H1 (cell line): Measurements from ENCODE around the gene FAM149A. TPM values are rescaled to one million over a fixed set of nuclear protein-coding genes. Genes with fewer than 3 reads are reported as not detected.

Experiments used
- CTCF ChIA-PET: fragments of 300-600 bp; sonication (Branson Sonifier 250); formaldehyde crosslinking; loops from one replicate; lab custom pipeline; 2021; ENCODE audit not compliant: partially characterized antibody; lab: Charles Lee
- POLR2A ChIA-PET: fragments of 300-600 bp; sonication (Branson Sonifier 250); formaldehyde crosslinking; loops from one replicate; lab custom pipeline; 2021; ENCODE audit warnings: inconsistent platforms; ENCODE audit not compliant: partially characterized antibody; lab: Charles Lee
- DNase-seq, 2 experiments: peaks; one replicate each; pipeline versions ENCODE4 v3.0.0 to v3.0.0-alpha.2; 2010 to 2022; ENCODE audit warnings: low spot score in 2 of 2, low read depth in 1 of 2, mixed read lengths in 1 of 2
- FAIRE-seq: peaks from 2 replicates; lab custom pipeline; 2011; peaks lifted over from hg19 to GRCh38; lab: Jason Lieb, UNC
- H2AFZ ChIP-seq: 2 replicates; pipeline ENCODE4 v1.8.1; 2012; ENCODE audit warnings: low read length, inconsistent platforms
- H2AK5ac ChIP-seq: 2 replicates; pipeline ENCODE4 v1.6.1; 2013; ENCODE audit warnings: low read depth, low read length
- H2BK120ac ChIP-seq: replicated peaks from 2 replicates; pipeline ENCODE3; 2013; ENCODE audit warnings: low read depth, low read length, inconsistent platforms
- H2BK12ac ChIP-seq: 2 replicates; pipeline ENCODE4 v1.6.1; 2013; ENCODE audit warnings: low read depth, low read length
- H2BK15ac ChIP-seq: 2 replicates; pipeline ENCODE4 v1.6.1; 2013; ENCODE audit warnings: low read length
- H2BK20ac ChIP-seq: 2 replicates; pipeline ENCODE4 v1.6.1; 2013; ENCODE audit warnings: low read length
- H2BK5ac ChIP-seq: 2 replicates; pipeline ENCODE4 v1.6.1; 2013; ENCODE audit warnings: low read depth, low read length
- H3K14ac ChIP-seq: 2 replicates; pipeline ENCODE4 v1.6.1; 2013; ENCODE audit warnings: inconsistent platforms; ENCODE audit not compliant: insufficient read length
- H3K18ac ChIP-seq: 2 replicates; pipeline ENCODE4 v1.6.1; 2013; ENCODE audit warnings: low read length; ENCODE audit errors: extremely low read depth
- H3K23ac ChIP-seq: 2 replicates; pipeline ENCODE4 v1.6.1; 2013; ENCODE audit warnings: inconsistent platforms; ENCODE audit not compliant: insufficient read length
- H3K23me2 ChIP-seq: 2 replicates; pipeline ENCODE4 v1.6.1; 2013; ENCODE audit warnings: low read depth, low read length
- H3K27ac ChIP-seq: 2 replicates; pipeline ENCODE4 v1.6.1; 2011; ENCODE audit warnings: low read depth, low read length, inconsistent platforms
- H3K27me3 ChIP-seq, 4 experiments: replicated peaks in 1 of 4; 1 replicate in 1 of 4; 2 replicates in 3 of 4; pipeline versions ENCODE4 v1.6.1 to v1.8.1; 2011 to 2013; ENCODE audit warnings: low read length in 3 of 4, mild to moderate bottlenecking in 3 of 4, inconsistent platforms in 2 of 4, mixed read lengths in 2 of 4, moderate library complexity in 1 of 4; ENCODE audit not compliant: control insufficient read depth in 3 of 4, insufficient read depth in 3 of 4; ENCODE audit errors: extremely low read depth in 1 of 4
- H3K36me3 ChIP-seq, 4 experiments: 2 replicates each; pipeline versions ENCODE4 v1.6.1 to v1.8.1; 2011 to 2013; ENCODE audit warnings: mild to moderate bottlenecking in 4 of 4, low read length in 3 of 4, moderate library complexity in 2 of 4, control low read depth in 1 of 4, inconsistent platforms in 1 of 4; ENCODE audit not compliant: insufficient read depth in 4 of 4, control insufficient read depth in 2 of 4
- H3K4ac ChIP-seq: replicated peaks from 2 replicates; pipeline ENCODE3; 2013; ENCODE audit warnings: low read length, low read depth, mixed read lengths, inconsistent platforms; ENCODE audit not compliant: insufficient read length
- H3K4me1 ChIP-seq, 4 experiments: replicated peaks in 1 of 4; 1 replicate in 1 of 4; 2 replicates in 3 of 4; pipeline versions ENCODE4 v1.6.1 to v1.8.1; 2011 to 2013; ENCODE audit warnings: low read length in 3 of 4, inconsistent platforms in 2 of 4, mixed read lengths in 1 of 4; ENCODE audit not compliant: insufficient read depth in 4 of 4, control insufficient read depth in 3 of 4
- H3K4me2 ChIP-seq, 2 experiments: 2 replicates each; pipeline versions ENCODE4 v1.6.1 to v1.8.1; 2011 to 2013; ENCODE audit warnings: low read depth in 2 of 2, low read length in 2 of 2, control low read depth in 1 of 2, inconsistent platforms in 1 of 2, mild to moderate bottlenecking in 1 of 2; ENCODE audit not compliant: insufficient read depth in 1 of 2
- H3K4me3 ChIP-seq, 4 experiments: fragments of 200-600, 300-600 bp in 1 of 4; sonication (generic), shearing (Covaris generic), sonication (Bioruptor Twin) in 1 of 4; 2 replicates each; pipeline versions ENCODE4 v1.5.1 to v1.8.1; 2011 to 2016; ENCODE audit warnings: low read length in 4 of 4, low read depth in 3 of 4, control low read depth in 2 of 4, inconsistent platforms in 2 of 4, mild to moderate bottlenecking in 2 of 4, mixed read lengths in 1 of 4, moderate library complexity in 1 of 4; ENCODE audit not compliant: insufficient read depth in 2 of 4; ENCODE audit errors: extremely low read depth in 1 of 4
- H3K56ac ChIP-seq: replicated peaks from 2 replicates; pipeline ENCODE3; 2013; ENCODE audit warnings: low read depth, mild to moderate bottlenecking, mixed read lengths, low read length, inconsistent platforms; ENCODE audit not compliant: insufficient read length
- H3K79me1 ChIP-seq: 2 replicates; pipeline ENCODE4 v1.6.1; 2013; ENCODE audit warnings: low read depth, low read length, control low read depth
- H3K79me2 ChIP-seq, 2 experiments: 2 replicates each; pipeline versions ENCODE4 v1.6.1 to v1.8.1; 2012 to 2013; ENCODE audit warnings: low read length in 2 of 2, mild to moderate bottlenecking in 2 of 2, inconsistent platforms in 1 of 2; ENCODE audit not compliant: insufficient read depth in 2 of 2, control insufficient read depth in 1 of 2
- H3K9ac ChIP-seq, 4 experiments: replicated peaks in 1 of 4; 1 replicate in 1 of 4; 2 replicates in 3 of 4; pipeline versions ENCODE4 v1.6.1 to v1.8.1; 2011 to 2013; ENCODE audit warnings: low read depth in 3 of 4, low read length in 3 of 4, control low read depth in 2 of 4, mild to moderate bottlenecking in 2 of 4, moderate library complexity in 2 of 4, inconsistent platforms in 1 of 4; ENCODE audit errors: extremely low read depth in 1 of 4
- H3K9me3 ChIP-seq, 2 experiments: 2 replicates each; pipeline versions ENCODE4 v1.6.1 to v1.8.1; 2012 to 2013; ENCODE audit warnings: mild to moderate bottlenecking in 2 of 2, moderate library complexity in 2 of 2, control low read depth in 1 of 2, inconsistent platforms in 1 of 2, low read depth in 1 of 2, low read length in 1 of 2, mixed read lengths in 1 of 2; ENCODE audit not compliant: insufficient read depth in 2 of 2
- H4K20me1 ChIP-seq, 2 experiments: replicated peaks in 1 of 2; 2 replicates each; pipeline versions ENCODE3 to v1.8.1; 2011 to 2013; ENCODE audit warnings: inconsistent platforms in 2 of 2, low read length in 2 of 2, mild to moderate bottlenecking in 1 of 2; ENCODE audit not compliant: insufficient read depth in 2 of 2, control insufficient read depth in 1 of 2
- H4K5ac ChIP-seq: 2 replicates; pipeline ENCODE4 v1.6.1; 2013; ENCODE audit warnings: low read length, low read depth, mixed read lengths, inconsistent platforms; ENCODE audit not compliant: insufficient read length
- H4K8ac ChIP-seq: 2 replicates; pipeline ENCODE4 v1.8.0; 2013; ENCODE audit warnings: mild to moderate bottlenecking, moderate library complexity, low read length, inconsistent platforms; ENCODE audit not compliant: insufficient read depth; ENCODE audit errors: extremely low read depth
- H4K91ac ChIP-seq: replicated peaks from 2 replicates; pipeline ENCODE3; 2013; ENCODE audit warnings: low read length, mixed read lengths, inconsistent platforms; ENCODE audit not compliant: insufficient read length
- ASH2L ChIP-seq: fragments of 200-600, 300-600 bp; sonication (generic); IDR thresholded peaks from one replicate; pipeline ENCODE4 v1.7.1; 2017; ENCODE audit warnings: low read length
- FOSL1 ChIP-seq: IDR thresholded peaks from 2 replicates; pipeline ENCODE4 v1.6.1; 2011; ENCODE audit warnings: mild to moderate bottlenecking, low read depth, low read length, moderate library complexity; ENCODE audit not compliant: insufficient read depth
- JUN ChIP-seq: IDR thresholded peaks from 2 replicates; pipeline ENCODE4 v1.6.1; 2011; ENCODE audit warnings: low read depth, mild to moderate bottlenecking, improper control_type of control experiment, low read length
- KDM1A ChIP-seq: fragments of 200-600, 300-600 bp; sonication (generic); IDR thresholded peaks from 2 replicates; pipeline ENCODE4 v1.7.1; 2016; ENCODE audit warnings: mild to moderate bottlenecking, low read length, borderline replicate concordance
- KDM4A ChIP-seq: IDR thresholded peaks from one replicate; pipeline ENCODE4 v1.7.1; 2012; ENCODE audit warnings: low read depth, mild to moderate bottlenecking, moderate library complexity, low read length, inconsistent platforms; ENCODE audit not compliant: severe bottlenecking
- NANOG ChIP-seq: IDR thresholded peaks from 2 replicates; pipeline ENCODE4 v1.6.1; 2011; ENCODE audit warnings: low read length, low read depth, mild to moderate bottlenecking, inconsistent platforms; ENCODE audit not compliant: insufficient read depth, poor library complexity, severe bottlenecking
- POLR2AphosphoS5 ChIP-seq: IDR thresholded peaks from 2 replicates; pipeline ENCODE4 v1.6.1; 2011; ENCODE audit warnings: low read depth, low read length
- RXRA ChIP-seq: IDR thresholded peaks from 2 replicates; pipeline ENCODE4 v1.6.1; 2011; ENCODE audit warnings: low read depth, mild to moderate bottlenecking, low read length, moderate library complexity; ENCODE audit not compliant: insufficient read depth
- SIRT6 ChIP-seq: IDR thresholded peaks from one replicate; pipeline ENCODE4 v1.7.1; 2012; ENCODE audit warnings: low read length, inconsistent platforms
- SRF ChIP-seq: IDR thresholded peaks from 2 replicates; pipeline ENCODE4 v1.6.1; 2011; ENCODE audit warnings: mild to moderate bottlenecking, low read depth, low read length, moderate library complexity
- TBP ChIP-seq: IDR thresholded peaks from 2 replicates; pipeline ENCODE4 v1.6.1; 2011; ENCODE audit warnings: low read depth, low read length, improper control_type of control experiment
- WGBS, 2 experiments: shearing (Covaris generic) in 1 of 2; methylation state at CpG; one replicate each; pipeline versions ENCODE4 v1.1.6 to v1.1.7; 2013 to 2015; ENCODE audit warnings: low lambda C conversion rate in 2 of 2, mixed read lengths in 2 of 2, inconsistent platforms in 1 of 2, low coverage in 1 of 2, missing lambda C conversion rate in 1 of 2; ENCODE audit not compliant: insufficient replicate concordance in 2 of 2, insufficient coverage in 1 of 2, insufficient read length in 1 of 2; ENCODE audit errors: extremely low coverage in 1 of 2, missing lambda C conversion rate in 1 of 2; 5-methylcytosine and 5-hydroxymethylcytosine counted together
- polyA plus RNA-seq, 7 experiments: library from polyadenylated mRNA; depleted of rRNA in 3 of 7; stranded (reverse) in 5 of 7; unstranded in 2 of 7; fragments of >200 nt in 5 of 7; fragments of 200-250 nt in 2 of 7; gene quantifications; 1 replicate in 5 of 7; 2 replicates in 1 of 7; 4 replicates in 1 of 7; pipeline versions ENCODE4 v1.2.1 to v1.2.3, GENCODE V29; 2011 to 2013; ENCODE audit warnings: missing spikeins in 2 of 7, mixed read lengths in 2 of 7
- total RNA-seq: library from RNA; stranded (reverse); fragmentation: NEBNext Ultra II Directional; extraction: Animal tissue kit (Norgen Biotek cat#: 25700); gene quantifications from 2 replicates; pipeline ENCODE4 v1.2.1, GENCODE V29; 2021
- TF ChIP-seq, protein P1 (sequence below): IDR thresholded peaks from 2 replicates; pipeline ENCODE4 v1.6.1; 2012; ENCODE audit warnings: inconsistent platforms

FAM149A gene
- total and polyA plus RNA-seq, 2 of the 8 experiments (the other 6 are each of a cell fraction or from before 2014, with no cell fraction given) = 6.1 to 8.5 TPM

DNA sequence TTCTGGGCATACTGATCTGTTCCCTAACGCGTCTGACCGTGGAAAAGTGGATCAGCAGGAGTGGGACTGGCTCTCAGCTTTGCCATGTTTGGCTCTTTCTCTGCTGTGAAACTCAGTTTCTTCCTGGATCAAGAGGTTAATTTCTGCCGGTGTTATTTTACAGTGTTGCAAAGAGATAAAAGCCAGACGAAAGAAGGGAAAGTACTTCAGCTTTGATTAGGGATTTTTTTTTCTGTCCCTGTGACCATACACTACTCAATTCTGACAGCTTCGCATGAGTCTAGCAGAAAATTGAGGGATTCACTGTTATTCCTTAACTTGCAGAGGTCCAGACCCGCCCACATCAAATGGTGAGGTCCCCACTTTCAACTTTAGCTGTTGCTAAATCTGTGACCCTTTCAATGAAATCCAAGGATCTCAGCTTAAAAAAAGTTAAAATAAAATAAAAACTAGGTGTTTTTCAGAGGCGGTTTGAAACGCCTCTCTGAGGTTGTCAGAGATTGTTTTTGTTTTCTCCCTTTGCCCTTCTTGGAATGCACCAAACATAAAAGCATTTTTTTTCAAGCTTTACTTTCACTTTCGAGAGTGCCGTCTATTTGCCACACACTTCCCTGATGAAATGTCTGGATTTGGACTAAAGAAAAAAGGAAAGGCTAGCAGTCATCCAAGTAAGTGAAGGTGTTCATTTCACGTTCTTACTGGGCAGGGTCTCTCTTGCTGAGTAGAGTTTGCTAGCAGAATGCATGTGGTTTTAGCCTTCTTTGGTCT is 35.7 kb upstream of the FAM149A start, which contains the start of gene TLR3:
TSS of gene TLR3 (plus strand) at position 576 of the 768 bp plus-strand sequence. CDS start 7,464 bp downstream, outside the sequence.
- no peak within 1 kb of the TSS for H3K9ac ChIP-seq
- WGBS, 2 experiments = 72% methylated on average over 12 of the region's 12 CpGs; no CpG with 5 or more reads in 1 of the 2 experiments
- DNase-seq (peak in 1 of 2 experiments; percentile 22), FAIRE-seq (no peak)
- no peaks in the 10 kb centered on the region for H4K20me1 ChIP-seq
- H3K36me3 ChIP-seq = no peaks in the 10 kb centered on the region
- H3K4me1 ChIP-seq = peaks cover 0 to 7% (median 3%) of the 10 kb centered on the region in 4 experiments; a peak in 3 of 7 replicates
- POLR2A ChIA-PET = interaction anchor here (0.7 to 1.2 kb wide), 2 partner anchors 8 to 10 kb away, joined by 3 read pairs; no protein-coding TSS in a partner anchor
- H4K91ac ChIP-seq = no peak within 1 kb of the TSS
- H4K5ac ChIP-seq = no peak within 1 kb of the TSS
- no peaks in the 10 kb centered on the region for H3K79me1 ChIP-seq
- no peaks in the 10 kb centered on the region for H3K79me2 ChIP-seq
- H3K23me2 ChIP-seq = no peaks in the 10 kb centered on the region
- no peaks in the 10 kb centered on the region for H3K27me3 ChIP-seq
- no peaks in the 10 kb centered on the region for H3K9me3 ChIP-seq
- H2BK15ac ChIP-seq = peak within 1 kb of the TSS; percentile 61; the same call in 1 of the 2 replicates
- H3K23ac ChIP-seq = no peak within 1 kb of the TSS
- H2BK12ac ChIP-seq = no peak within 1 kb of the TSS
- H3K4me2 ChIP-seq = no peak within 1 kb of the TSS
- H2BK5ac ChIP-seq = no peak within 1 kb of the TSS
- H3K18ac ChIP-seq = no peak within 1 kb of the TSS
- no peak within 1 kb of the TSS for H3K4me3 ChIP-seq
- no peak within 1 kb of the TSS for H3K27ac ChIP-seq
- no peak within 1 kb of the TSS for H2BK20ac ChIP-seq
- peak within 1 kb of the TSS; percentile 22; the same call in 1 of the 2 replicates for H2AFZ ChIP-seq
- H3K4ac ChIP-seq = no peak within 1 kb of the TSS
- no peak within 1 kb of the TSS for H3K14ac ChIP-seq
- CTCF ChIA-PET = interaction anchor here (0.5 to 8.8 kb wide), 18 partner anchors 8 to 1327 kb away, joined by 3 to 53 read pairs (median 4); no protein-coding TSS in a partner anchor
- H3K56ac ChIP-seq = no peak within 1 kb of the TSS
- H4K8ac ChIP-seq = no peak within 1 kb of the TSS
- H2AK5ac ChIP-seq = no peak within 1 kb of the TSS
- no peak within 1 kb of the TSS for H2BK120ac ChIP-seq
- TF ChIP-seq TBP (no peak), KDM1A (no peak), SIRT6 (no peak), JUN (no peak), POLR2AphosphoS5 (no peak), ASH2L (no peak), SRF (no peak), RXRA (no peak), KDM4A (no peak), NANOG (no peak), FOSL1 (no peak)
- TF ChIP-seq, protein P1, sequence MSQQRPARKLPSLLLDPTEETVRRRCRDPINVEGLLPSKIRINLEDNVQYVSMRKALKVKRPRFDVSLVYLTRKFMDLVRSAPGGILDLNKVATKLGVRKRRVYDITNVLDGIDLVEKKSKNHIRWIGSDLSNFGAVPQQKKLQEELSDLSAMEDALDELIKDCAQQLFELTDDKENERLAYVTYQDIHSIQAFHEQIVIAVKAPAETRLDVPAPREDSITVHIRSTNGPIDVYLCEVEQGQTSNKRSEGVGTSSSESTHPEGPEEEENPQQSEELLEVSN = no peak
